LNCaP clone FGC (cell line): Measurements from ENCODE around the gene KRTAP24-1.

Experiments used
- DNase-seq: peaks from one replicate; pipeline ENCODE4 v3.0.0-alpha.2; 2011; ENCODE audit warnings: low read depth
- H3K4me3 ChIP-seq: 2 replicates; pipeline ENCODE4 v1.5.1; 2011; ENCODE audit warnings: mild to moderate bottlenecking, low read depth, low read length, control low read depth
- TF ChIP-seq, protein P1 (sequence below): IDR thresholded peaks from 2 replicates; pipeline ENCODE4 v1.5.1; 2012; ENCODE audit warnings: mild to moderate bottlenecking; ENCODE audit not compliant: control insufficient read depth, insufficient read depth; ENCODE audit errors: extremely low read depth

KRTAP24-1 gene

DNA sequence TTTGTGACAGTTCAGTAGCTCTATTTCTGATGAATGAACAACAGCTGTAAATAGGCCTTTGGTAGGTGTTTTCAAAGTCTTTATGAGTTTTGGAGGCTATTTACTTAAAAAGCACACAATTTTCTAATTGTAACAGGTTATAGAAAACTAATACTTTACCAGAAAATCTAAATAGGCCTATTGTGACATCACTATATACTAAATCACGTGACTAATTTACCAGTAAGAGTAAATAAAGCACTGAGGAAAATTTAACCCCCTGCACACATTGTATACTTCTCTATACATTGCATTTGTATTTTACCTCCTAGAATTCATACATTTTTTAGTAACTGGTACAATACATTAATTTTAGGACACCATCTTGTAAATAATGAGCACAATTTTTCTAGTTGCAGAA, 22.4 kb upstream of the KRTAP24-1 start:
- H3K4me3 ChIP-seq, result no peak overlapping the region
- TF ChIP-seq, protein P1, sequence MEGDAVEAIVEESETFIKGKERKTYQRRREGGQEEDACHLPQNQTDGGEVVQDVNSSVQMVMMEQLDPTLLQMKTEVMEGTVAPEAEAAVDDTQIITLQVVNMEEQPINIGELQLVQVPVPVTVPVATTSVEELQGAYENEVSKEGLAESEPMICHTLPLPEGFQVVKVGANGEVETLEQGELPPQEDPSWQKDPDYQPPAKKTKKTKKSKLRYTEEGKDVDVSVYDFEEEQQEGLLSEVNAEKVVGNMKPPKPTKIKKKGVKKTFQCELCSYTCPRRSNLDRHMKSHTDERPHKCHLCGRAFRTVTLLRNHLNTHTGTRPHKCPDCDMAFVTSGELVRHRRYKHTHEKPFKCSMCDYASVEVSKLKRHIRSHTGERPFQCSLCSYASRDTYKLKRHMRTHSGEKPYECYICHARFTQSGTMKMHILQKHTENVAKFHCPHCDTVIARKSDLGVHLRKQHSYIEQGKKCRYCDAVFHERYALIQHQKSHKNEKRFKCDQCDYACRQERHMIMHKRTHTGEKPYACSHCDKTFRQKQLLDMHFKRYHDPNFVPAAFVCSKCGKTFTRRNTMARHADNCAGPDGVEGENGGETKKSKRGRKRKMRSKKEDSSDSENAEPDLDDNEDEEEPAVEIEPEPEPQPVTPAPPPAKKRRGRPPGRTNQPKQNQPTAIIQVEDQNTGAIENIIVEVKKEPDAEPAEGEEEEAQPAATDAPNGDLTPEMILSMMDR, result no peak
- no peak for DNase-seq

DNA sequence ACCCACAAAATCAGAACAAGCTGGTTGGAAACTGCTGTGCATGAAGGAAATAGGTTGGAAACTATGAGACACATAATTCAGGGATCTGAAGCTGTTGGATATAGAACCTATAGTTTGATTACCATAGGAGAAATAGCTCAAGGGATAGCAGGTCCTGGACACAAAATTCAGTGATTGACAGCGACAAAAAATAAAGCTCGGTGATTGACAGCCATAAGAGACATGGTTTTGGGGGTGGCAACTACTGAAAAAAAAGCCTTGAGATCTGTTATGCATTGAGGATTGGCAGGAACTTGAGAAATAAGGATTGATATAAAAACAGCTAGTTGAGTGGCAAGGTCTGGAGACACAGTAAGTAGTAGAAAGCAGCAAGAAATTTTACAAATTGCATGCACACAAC, 6.5 kb upstream of the KRTAP24-1 start, which contains the start of gene KRTAP25-1:
Gene KRTAP25-1 (minus strand): TSS at position 300 of the 400 bp plus-strand sequence. CDS start 24 bp downstream, at position 276.
- no peak within 1 kb of the TSS for H3K4me3 ChIP-seq
- TF ChIP-seq, protein P1, result no peak
- no peak for DNase-seq

DNA sequence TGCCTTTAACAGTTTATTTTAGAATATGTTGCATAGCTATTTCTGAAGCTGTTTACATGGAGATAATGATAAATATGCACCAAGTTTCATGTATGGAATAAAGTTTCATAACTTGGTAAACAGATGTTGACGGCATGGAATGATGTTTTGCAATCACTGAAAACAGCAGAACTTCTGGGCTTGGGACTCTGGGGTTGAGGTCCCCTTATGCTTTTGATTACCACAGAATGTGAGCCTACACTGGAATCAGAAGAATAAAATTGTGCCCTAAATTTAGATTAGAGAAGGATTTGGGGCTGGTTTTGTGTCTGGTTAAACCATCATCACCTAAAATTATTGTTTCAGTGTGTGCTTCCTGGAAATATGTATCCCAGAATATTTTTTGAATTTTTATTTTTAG, 11.1 kb downstream of the KRTAP24-1 start:
- no peak for DNase-seq
- H3K4me3 ChIP-seq, result no peak overlapping the region
- TF ChIP-seq, protein P1, result no peak

DNA sequence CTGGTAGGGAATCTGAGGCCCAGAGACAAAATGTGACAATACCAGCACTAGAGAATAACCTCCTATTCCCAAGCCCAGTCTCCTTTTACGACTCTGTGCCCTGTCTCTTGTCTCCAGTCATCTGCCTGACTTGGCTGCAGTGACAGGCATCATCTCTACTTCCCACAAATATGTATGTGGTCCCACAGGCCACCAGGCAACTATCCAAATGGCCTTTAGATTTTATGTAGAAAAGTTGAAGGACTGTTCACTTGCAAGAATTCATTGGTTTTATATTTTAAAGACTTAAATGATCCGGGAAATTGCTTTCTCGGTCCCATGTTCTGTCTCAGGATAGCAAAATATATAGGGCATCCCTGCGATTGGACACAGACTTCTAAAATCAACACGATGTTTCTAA, 11.6 kb downstream of the KRTAP24-1 start:
- TF ChIP-seq, protein P1, result no peak
- H3K4me3 ChIP-seq, result no peak overlapping the region
- DNase-seq, result no peak

DNA sequence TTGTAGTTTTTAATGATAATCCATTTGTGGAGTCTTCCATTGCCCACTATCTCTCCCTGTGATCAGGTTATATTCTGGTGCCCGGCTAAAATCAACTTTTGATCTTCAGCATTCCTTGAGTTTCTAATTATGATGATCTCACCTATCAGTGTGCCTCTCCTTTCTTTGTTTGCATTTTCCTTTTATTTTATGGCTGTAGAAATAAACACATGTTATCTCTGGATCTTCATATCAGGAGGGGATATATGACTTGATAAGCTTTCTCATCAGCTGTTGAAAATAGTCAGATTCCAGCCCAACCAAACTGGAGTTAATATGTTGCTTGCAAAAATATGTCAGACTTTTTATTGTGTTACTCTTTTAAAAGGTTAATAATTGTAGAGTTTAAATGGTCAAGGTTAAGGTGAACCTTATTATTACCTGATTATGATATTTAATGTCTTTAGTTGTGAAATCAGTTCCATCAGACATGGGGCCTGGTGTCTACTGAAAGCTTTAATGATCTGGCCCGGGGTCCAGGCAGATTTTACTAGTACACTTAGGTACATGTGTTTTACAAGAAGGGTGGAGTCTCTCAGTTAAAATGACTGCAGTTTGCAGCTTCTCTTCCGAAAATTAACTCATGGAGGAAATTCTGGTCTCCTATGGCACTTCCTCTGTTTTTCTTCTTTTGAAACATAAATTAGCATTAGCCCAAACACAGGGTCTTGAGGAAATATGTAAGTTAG, 12.8 kb downstream of the KRTAP24-1 start:
- TF ChIP-seq, protein P1, result no peak
- peak; percentile 63 for DNase-seq
- no peak overlapping the region for H3K4me3 ChIP-seq

DNA sequence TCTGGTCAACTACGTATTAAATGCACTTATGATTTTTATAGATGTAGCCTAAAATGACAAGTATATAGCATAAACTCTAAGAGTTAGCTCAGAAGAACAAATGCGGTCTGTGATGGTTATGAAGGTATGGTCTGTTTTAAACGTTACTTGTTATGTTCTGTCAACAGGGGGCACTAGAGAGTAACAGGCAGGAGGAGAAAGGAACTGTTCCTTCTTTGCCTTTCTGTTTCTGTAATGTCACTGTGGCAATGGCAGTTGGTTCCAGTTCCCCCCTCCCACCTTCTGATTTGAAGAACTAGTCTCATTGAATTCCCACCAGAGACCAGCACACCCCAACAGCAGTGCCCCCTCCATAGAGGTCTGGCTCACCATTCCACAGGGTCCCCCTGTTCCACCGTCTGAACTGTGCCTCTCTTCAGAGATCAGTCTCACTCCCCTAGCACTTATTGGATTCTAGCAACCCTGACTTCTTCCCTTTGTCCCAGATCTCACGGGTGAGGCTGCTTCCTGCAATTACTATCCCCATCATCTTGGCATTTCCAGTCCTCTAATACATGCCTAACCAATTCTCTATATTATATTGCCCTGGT, 14.0 kb downstream of the KRTAP24-1 start:
- DNase-seq, result no peak
- no peak overlapping the region for H3K4me3 ChIP-seq
- TF ChIP-seq, protein P1, result peak; percentile 47
